ENCODE results near the gene MEI1.

MEI1 gene

DNA sequence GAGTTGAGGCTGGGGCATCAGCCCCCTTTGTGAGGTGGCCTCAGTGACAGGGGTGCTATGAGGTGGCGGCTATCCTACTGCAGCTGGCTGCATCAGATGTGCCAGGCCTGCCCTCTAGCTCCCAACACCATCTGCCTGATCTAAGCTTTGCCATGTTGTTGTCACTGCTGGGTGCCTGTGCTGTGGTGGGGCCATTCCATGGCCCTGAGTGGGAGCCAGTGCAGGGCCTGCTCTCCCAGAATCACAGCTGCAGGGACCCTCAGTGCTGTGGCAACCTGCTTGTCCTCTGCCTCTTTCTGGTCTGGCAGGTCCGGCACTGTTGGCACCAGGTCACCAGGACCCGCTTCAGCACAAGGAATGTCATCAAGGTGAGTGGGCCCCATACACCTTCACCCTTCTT is 8.8 kb upstream of the MEI1 start:
- no peak for DNase-seq (ENCODE audit: low read depth)
- TF ChIP-seq CTCF (IDR thresholded peaks at IDR 0.05; ENCODE audit: low read length, missing control alignments), result no peak
- no peak overlapping the region for H3K4me3 ChIP-seq (replicated peaks; ENCODE audit: low read depth, low read length)

DNA sequence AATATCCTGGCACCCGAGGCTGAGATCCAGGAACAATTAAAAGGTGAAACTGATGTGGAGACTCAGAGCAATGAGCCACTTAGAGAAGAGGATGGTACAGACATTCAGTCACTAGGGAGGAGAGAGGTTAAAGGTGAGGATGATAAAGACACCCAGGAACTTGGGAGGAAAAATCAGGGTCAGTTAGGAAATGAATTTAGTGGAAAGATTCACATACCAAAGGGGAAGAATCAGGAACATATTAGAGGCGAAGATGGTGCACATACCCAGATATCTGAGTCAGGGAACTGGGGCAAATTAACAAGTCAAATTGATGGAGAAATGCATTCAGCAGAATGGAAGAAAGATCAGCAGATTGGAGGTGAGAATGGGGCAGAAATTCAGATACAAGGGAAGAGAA is 4.1 kb upstream of the MEI1 start:
- no peak overlapping the region for H3K4me3 ChIP-seq (replicated peaks; ENCODE audit: low read depth, low read length)
- no peak for TF ChIP-seq CTCF (IDR thresholded peaks at IDR 0.05; ENCODE audit: low read length, missing control alignments)
- no peak for DNase-seq (ENCODE audit: low read depth)

DNA sequence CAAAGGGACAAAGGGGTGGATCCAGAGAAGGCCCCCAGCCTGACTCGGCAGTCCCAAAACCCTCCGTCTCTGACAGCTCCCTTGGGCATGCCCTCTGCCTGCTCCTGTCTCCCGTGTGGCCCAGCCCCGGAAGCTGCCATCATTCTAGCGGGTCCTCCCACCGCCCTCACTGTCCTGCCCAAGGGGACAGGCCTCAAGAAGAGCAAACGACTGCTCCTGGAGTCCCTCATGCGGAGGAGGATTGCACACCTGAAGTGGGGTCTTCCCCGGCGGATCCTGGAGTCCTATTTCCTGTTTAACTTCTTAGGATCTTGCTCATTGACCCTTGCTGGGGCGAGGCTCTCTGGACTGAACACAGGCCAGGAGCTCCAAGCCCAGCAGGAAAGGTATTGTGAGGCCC is 2.6 kb upstream of the MEI1 start:
- H3K4me3 ChIP-seq (replicated peaks; ENCODE audit: low read depth, low read length), result no peak overlapping the region
- no peak for DNase-seq (ENCODE audit: low read depth)
- no peak for TF ChIP-seq CTCF (IDR thresholded peaks at IDR 0.05; ENCODE audit: low read length, missing control alignments)

DNA sequence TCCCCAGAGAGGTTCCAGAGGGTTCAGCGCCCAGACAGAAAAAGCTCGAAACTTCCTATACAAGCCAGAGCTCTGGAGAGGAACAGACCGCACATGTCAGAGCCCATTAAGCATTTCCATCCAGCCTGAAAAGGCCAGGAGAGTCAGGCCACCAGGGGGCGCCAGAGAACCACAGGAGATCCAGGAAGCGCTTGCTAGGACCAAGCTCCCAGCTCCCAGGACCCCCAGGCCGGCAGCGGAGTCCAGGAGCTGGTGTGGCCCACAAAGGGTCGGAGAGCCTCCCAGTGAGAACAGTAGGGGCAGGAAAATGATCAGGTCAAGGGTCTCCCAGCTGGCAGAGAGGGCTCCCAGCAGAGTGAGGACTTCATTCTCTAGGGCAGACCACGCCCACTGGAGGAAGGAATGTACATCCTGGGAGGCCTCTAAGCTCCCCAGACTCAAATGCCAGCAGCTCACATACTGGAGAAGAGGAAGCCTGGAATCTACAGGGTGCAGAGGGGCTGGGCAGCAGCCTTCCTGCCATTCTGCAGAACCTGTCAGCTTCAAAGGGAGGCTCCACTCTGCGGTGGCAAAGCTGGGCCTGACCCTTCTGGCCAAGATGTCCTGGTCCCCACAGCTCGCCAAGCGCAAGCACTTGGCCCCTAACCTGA is 2.1 kb upstream of the MEI1 start:
- H3K4me3 ChIP-seq (replicated peaks; ENCODE audit: low read depth, low read length), result no peak overlapping the region
- peak; percentile 92 for TF ChIP-seq CTCF (IDR thresholded peaks at IDR 0.05; ENCODE audit: low read length, missing control alignments)
- DNase-seq (ENCODE audit: low read depth), result peak; percentile 89

GRCh38 chr22:41700108-41700364 is 733 bp downstream of the MEI1 start:
- no peak for TF ChIP-seq CTCF (IDR thresholded peaks at IDR 0.05; ENCODE audit: low read length, missing control alignments)
- no peak overlapping the region for H3K4me3 ChIP-seq (replicated peaks; ENCODE audit: low read depth, low read length)
- no peak for DNase-seq (ENCODE audit: low read depth)

DNA sequence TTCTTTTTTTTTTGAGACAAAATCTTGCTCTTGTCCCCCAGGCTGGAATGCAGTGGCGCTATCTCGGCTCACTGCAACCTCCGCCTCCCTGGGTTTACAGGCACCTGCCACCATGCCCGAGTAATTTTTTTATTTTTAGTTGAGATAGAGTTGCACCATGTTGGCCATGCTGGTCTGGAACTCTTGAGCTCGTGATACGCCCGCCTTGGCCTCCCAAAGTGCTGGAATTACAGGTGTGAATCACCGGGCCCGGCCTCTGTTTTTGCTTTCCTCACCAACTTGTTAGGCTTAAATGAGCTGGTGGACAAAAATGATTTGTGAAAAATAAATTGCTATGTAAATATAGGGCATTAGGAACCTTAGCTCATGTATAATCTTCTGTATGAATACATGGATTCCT is 3.5 kb downstream of the MEI1 start:
- DNase-seq (ENCODE audit: low read depth), result no peak
- no peak overlapping the region for H3K4me3 ChIP-seq (replicated peaks; ENCODE audit: low read depth, low read length)
- TF ChIP-seq CTCF (IDR thresholded peaks at IDR 0.05; ENCODE audit: low read length, missing control alignments), result no peak

DNA sequence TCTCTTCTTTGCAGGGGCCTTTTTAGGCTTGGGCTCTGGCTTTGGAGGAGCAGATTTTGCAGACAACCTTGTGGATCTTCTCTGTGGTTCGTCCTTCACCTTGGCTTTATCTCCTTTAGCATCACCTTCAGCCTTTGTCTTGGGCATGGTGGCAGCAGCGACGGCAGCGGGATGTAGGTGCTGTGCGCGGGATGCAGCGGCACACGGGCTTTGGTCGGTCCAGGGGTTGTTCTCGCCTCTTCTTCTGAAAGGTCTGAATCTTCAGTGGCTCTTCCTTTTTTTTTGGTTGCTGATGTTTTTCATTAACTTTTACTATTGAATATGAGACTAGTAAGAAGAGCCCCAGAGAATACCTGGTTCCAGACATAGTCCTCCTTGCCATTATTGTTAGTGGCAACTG is 10.0 kb downstream of the MEI1 start:
- no peak for DNase-seq (ENCODE audit: low read depth)
- H3K4me3 ChIP-seq (replicated peaks; ENCODE audit: low read depth, low read length), result no peak overlapping the region
- TF ChIP-seq CTCF (IDR thresholded peaks at IDR 0.05; ENCODE audit: low read length, missing control alignments), result no peak

Data from fibroblast of pulmonary artery (primary cell).